T-helper 2 cell treated with Interferon-gamma antibody and Interleukin-4, amounts not matched to agents 5 μg/mL and 100 μg/mL, for 36 hours (primary cell): ENCODE data around the gene ARHGAP31.
"Not testable (repeated sequence)": the region's sequence is repeated elsewhere in the genome, so short reads cannot be mapped to it uniquely, and the experiment has no call there.

ENCODE experiments used
- DNase-seq: peaks from one replicate; pipeline ENCODE4 v3.0.0; 2021; ENCODE audit warnings: low spot score
- H3K27ac Mint-ChIP-seq: one replicate; pipeline ENCODE4 v1.8.0; 2021; ENCODE audit warnings: mild to moderate bottlenecking, mixed read lengths
- H3K27me3 Mint-ChIP-seq: one replicate; pipeline ENCODE4 v1.8.0; 2021; ENCODE audit warnings: low read depth, mixed read lengths
- H3K36me3 Mint-ChIP-seq: one replicate; pipeline ENCODE4 v1.8.0; 2021; ENCODE audit warnings: low read depth, mixed read lengths
- H3K4me1 Mint-ChIP-seq: one replicate; pipeline ENCODE4 v1.8.0; 2021; ENCODE audit warnings: low read depth, mixed read lengths
- H3K4me3 Mint-ChIP-seq: one replicate; pipeline ENCODE4 v1.8.0; 2022; ENCODE audit warnings: mild to moderate bottlenecking, moderate library complexity, mixed read lengths
- H3K9me3 Mint-ChIP-seq: one replicate; pipeline ENCODE4 v1.8.0; 2021; ENCODE audit warnings: mixed read lengths

ARHGAP31 gene

GRCh38 chr3:119293871-119294695, at the start of gene ARHGAP31:
TSS of gene ARHGAP31 (plus strand) at chr3:119294383. CDS start at chr3:119294905, 522 bp downstream.
- no peaks in the 10 kb centered on the region for H3K9me3 Mint-ChIP-seq
- H3K4me1 Mint-ChIP-seq, result peaks cover 37% of the 10 kb centered on the region
- H3K27ac Mint-ChIP-seq, result peak within 1 kb of the TSS; percentile 65
- H3K4me3 Mint-ChIP-seq, result peak within 1 kb of the TSS; percentile 90
- peaks cover 39% of the 10 kb centered on the region for H3K27me3 Mint-ChIP-seq
- H3K36me3 Mint-ChIP-seq, result no peaks in the 10 kb centered on the region
- peak; percentile 91 for DNase-seq

- H3K36me3 Mint-ChIP-seq, result no peaks in the 10 kb centered on the region
- no peak for DNase-seq
- no peak overlapping the region for H3K27ac Mint-ChIP-seq
Measured at GRCh38 chr3:119245778-119246177, 48.4 kb upstream of the ARHGAP31 start.

GRCh38 chr3:119255214-119255613, 39.0 kb upstream of the ARHGAP31 start:
- Mint-ChIP-seq H3K4me3 (no peak overlapping the region), H3K9me3 (no peaks in the 10 kb centered on the region), H3K4me1 (peaks cover 6% of the 10 kb centered on the region), H3K27me3 (peaks cover 15% of the 10 kb centered on the region), H3K36me3 (no peaks in the 10 kb centered on the region), H3K27ac (no peak overlapping the region)
- no peak for DNase-seq

More at GRCh38 chr3:119245778-119246177, 48.4 kb upstream of the ARHGAP31 start:
- H3K27me3 Mint-ChIP-seq, result peaks cover 10% of the 10 kb centered on the region
- no peak overlapping the region for H3K4me3 Mint-ChIP-seq
- peaks cover 18% of the 10 kb centered on the region for H3K9me3 Mint-ChIP-seq
- peaks cover 7% of the 10 kb centered on the region for H3K4me1 Mint-ChIP-seq

- Mint-ChIP-seq H3K27ac (no peak overlapping the region), H3K4me1 (peaks cover 6% of the 10 kb centered on the region), H3K27me3 (peaks cover 7% of the 10 kb centered on the region), H3K9me3 (no peaks in the 10 kb centered on the region), H3K4me3 (no peak overlapping the region), H3K36me3 (no peaks in the 10 kb centered on the region)
- DNase-seq, result no peak
Measured at GRCh38 chr3:119257111-119257510, 37.1 kb upstream of the ARHGAP31 start.

GRCh38 chr3:119257654-119258410, 36.4 kb upstream of the ARHGAP31 start:
- Mint-ChIP-seq H3K36me3 (no peaks in the 10 kb centered on the region), H3K4me3 (no peak overlapping the region), H3K27ac (no peak overlapping the region), H3K27me3 (peaks cover 5% of the 10 kb centered on the region), H3K9me3 (no peaks in the 10 kb centered on the region), H3K4me1 (peaks cover 6% of the 10 kb centered on the region)
- no peak for DNase-seq

GRCh38 chr3:119258915-119259314, 35.3 kb upstream of the ARHGAP31 start:
- no peak overlapping the region for H3K4me3 Mint-ChIP-seq
- no peak overlapping the region for H3K27ac Mint-ChIP-seq
- peaks cover 6% of the 10 kb centered on the region for H3K4me1 Mint-ChIP-seq
- peaks cover 9% of the 10 kb centered on the region for H3K27me3 Mint-ChIP-seq
- no peaks in the 10 kb centered on the region for H3K9me3 Mint-ChIP-seq
- DNase-seq, result no peak
- H3K36me3 Mint-ChIP-seq, result no peaks in the 10 kb centered on the region

GRCh38 chr3:119259821-119260220, 34.4 kb upstream of the ARHGAP31 start:
- no peak for DNase-seq
- H3K36me3 Mint-ChIP-seq, result no peaks in the 10 kb centered on the region
- H3K27ac Mint-ChIP-seq, result no peak overlapping the region
- H3K4me1 Mint-ChIP-seq, result peaks cover 6% of the 10 kb centered on the region
- no peak overlapping the region for H3K4me3 Mint-ChIP-seq
- no peaks in the 10 kb centered on the region for H3K9me3 Mint-ChIP-seq
- peaks cover 9% of the 10 kb centered on the region for H3K27me3 Mint-ChIP-seq

- Mint-ChIP-seq H3K27me3 (peaks cover 15% of the 10 kb centered on the region), H3K9me3 (no peaks in the 10 kb centered on the region), H3K4me1 (peaks cover 6% of the 10 kb centered on the region), H3K36me3 (no peaks in the 10 kb centered on the region), H3K27ac (no peak overlapping the region), H3K4me3 (no peak overlapping the region)
- no peak for DNase-seq
Measured at GRCh38 chr3:119261055-119261454, 33.1 kb upstream of the ARHGAP31 start.

- H3K27ac Mint-ChIP-seq, H3K4me3 Mint-ChIP-seq, DNase-seq, H3K36me3 Mint-ChIP-seq, H3K4me1 Mint-ChIP-seq: not testable (repeated sequence)
- Mint-ChIP-seq H3K27me3 (peaks cover 40% of the 10 kb centered on the region), H3K9me3 (peaks cover 12% of the 10 kb centered on the region)
Measured at GRCh38 chr3:119270212-119270611, 24.0 kb upstream of the ARHGAP31 start.

- H3K27me3 Mint-ChIP-seq, result peaks cover 10% of the 10 kb centered on the region
- no peak for DNase-seq
- no peak overlapping the region for H3K27ac Mint-ChIP-seq
- no peaks in the 10 kb centered on the region for H3K4me1 Mint-ChIP-seq
- H3K36me3 Mint-ChIP-seq, result no peaks in the 10 kb centered on the region
- H3K9me3 Mint-ChIP-seq, result peaks cover 4% of the 10 kb centered on the region
- no peak overlapping the region for H3K4me3 Mint-ChIP-seq
Measured at GRCh38 chr3:119276680-119277079, 17.5 kb upstream of the ARHGAP31 start.

- Mint-ChIP-seq H3K4me1 (no peaks in the 10 kb centered on the region), H3K9me3 (peaks cover 21% of the 10 kb centered on the region), H3K27ac (no peak overlapping the region), H3K36me3 (peaks cover 2% of the 10 kb centered on the region), H3K27me3 (peaks cover 5% of the 10 kb centered on the region), H3K4me3 (no peak overlapping the region)
- DNase-seq, result no peak
Measured at GRCh38 chr3:119279101-119279554, 15.1 kb upstream of the ARHGAP31 start.

- no peak overlapping the region for H3K27ac Mint-ChIP-seq
- peaks cover 5% of the 10 kb centered on the region for H3K27me3 Mint-ChIP-seq
- DNase-seq, result no peak
- H3K4me3 Mint-ChIP-seq, result no peak overlapping the region
- H3K9me3 Mint-ChIP-seq, result peaks cover 21% of the 10 kb centered on the region
- H3K4me1 Mint-ChIP-seq, result no peaks in the 10 kb centered on the region
- peaks cover 2% of the 10 kb centered on the region for H3K36me3 Mint-ChIP-seq
Measured at GRCh38 chr3:119279584-119280243, 14.5 kb upstream of the ARHGAP31 start.

GRCh38 chr3:119288669-119289403, 5.3 kb upstream of the ARHGAP31 start:
- peaks cover 14% of the 10 kb centered on the region for H3K4me1 Mint-ChIP-seq
- DNase-seq, result no peak
- no peak overlapping the region for H3K27ac Mint-ChIP-seq
- H3K9me3 Mint-ChIP-seq, result peaks cover 34% of the 10 kb centered on the region
- no peak overlapping the region for H3K4me3 Mint-ChIP-seq
- peaks cover 41% of the 10 kb centered on the region for H3K27me3 Mint-ChIP-seq
- H3K36me3 Mint-ChIP-seq, result peaks cover 6% of the 10 kb centered on the region
